ENCODE data around the gene TMEM185B. TPM values are rescaled to one million over a fixed set of nuclear protein-coding genes. Genes with fewer than 3 reads are reported as not detected.
A peak's percentile ranks its signal among the peaks of the same experiment; 100 is the strongest.

Gene TMEM185B
- total and polyA plus RNA-seq, 8 donors: 1.5 to 47.8 (median 14.4) TPM

DNA sequence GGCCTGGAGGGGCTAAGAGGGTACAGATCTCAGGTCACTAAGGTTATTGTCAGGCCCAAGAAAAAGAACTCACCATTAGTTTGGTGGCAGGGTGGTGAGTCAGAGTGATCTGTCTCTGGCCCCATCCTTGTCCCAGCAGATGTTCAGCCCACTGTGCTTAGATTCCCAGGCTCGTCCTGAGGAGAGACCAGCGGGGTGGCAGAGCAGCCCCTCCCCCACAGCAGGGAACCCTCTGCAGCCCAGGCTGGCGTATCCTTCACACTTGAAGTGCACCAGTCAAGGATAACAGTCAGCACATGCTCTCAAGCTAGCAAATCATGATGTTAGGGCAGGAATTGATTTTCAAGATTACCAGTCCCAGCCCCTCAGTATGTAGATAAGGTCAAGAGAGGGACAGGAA lies 43.1 kb downstream of the TMEM185B start:
- intact Hi-C loops (cut with DNase I; ENCODE audit: low total_unique reads): no loop called here
- H3K27ac ChIP-seq: no peak overlapping the region
- H3K27me3 ChIP-seq: no peaks in the 10 kb centered on the region
- no peaks in the 10 kb centered on the region for H3K9me3 ChIP-seq
- no peaks in the 10 kb centered on the region for H3K4me1 ChIP-seq
- no peak for DNase-seq
- WGBS, 5 donors: 88 to 95% (median 93%) methylated on average over 3 of the region's 3 CpGs
- no peak overlapping the region for H3K4me3 ChIP-seq
- TF ChIP-seq POLR2A (IDR thresholded peaks at IDR 0.05) (no peak), EP300 (IDR thresholded peaks at IDR 0.05) (no peak), POLR2AphosphoS5 (IDR thresholded peaks at IDR 0.05) (no peak)
- peaks cover 0 to 25% (median 18%) of the 10 kb centered on the region in 4 donors for H3K36me3 ChIP-seq

DNA sequence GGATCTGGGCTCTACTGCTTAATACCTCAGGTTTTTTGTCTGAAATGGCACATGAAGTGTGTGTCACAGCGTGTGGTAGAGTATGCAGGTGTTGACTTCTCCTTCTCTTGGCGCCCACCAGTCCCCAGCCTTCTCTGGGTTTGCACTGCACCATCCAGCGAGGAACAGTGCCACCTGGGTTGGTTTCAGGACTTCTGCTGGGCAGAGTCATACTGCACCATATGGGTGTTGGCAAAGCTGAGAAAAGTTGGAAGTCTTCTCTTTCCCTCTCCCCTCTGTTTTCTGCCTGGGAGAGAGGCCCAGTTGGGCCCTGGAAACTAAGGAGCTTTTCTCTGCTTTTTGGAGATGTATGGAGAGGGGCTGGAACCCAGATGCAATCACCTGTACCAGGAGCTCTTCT lies 43.8 kb downstream of the TMEM185B start:
- H3K4me3 ChIP-seq: no peak overlapping the region
- no peaks in the 10 kb centered on the region for H3K9me3 ChIP-seq
- WGBS, 5 donors: 95 to 98% (median 97%) methylated on average over 3 of the region's 3 CpGs
- TF ChIP-seq POLR2A (IDR thresholded peaks at IDR 0.05) (no peak), EP300 (IDR thresholded peaks at IDR 0.05) (no peak), POLR2AphosphoS5 (IDR thresholded peaks at IDR 0.05) (no peak)
- TF ChIP-seq, protein P1, sequence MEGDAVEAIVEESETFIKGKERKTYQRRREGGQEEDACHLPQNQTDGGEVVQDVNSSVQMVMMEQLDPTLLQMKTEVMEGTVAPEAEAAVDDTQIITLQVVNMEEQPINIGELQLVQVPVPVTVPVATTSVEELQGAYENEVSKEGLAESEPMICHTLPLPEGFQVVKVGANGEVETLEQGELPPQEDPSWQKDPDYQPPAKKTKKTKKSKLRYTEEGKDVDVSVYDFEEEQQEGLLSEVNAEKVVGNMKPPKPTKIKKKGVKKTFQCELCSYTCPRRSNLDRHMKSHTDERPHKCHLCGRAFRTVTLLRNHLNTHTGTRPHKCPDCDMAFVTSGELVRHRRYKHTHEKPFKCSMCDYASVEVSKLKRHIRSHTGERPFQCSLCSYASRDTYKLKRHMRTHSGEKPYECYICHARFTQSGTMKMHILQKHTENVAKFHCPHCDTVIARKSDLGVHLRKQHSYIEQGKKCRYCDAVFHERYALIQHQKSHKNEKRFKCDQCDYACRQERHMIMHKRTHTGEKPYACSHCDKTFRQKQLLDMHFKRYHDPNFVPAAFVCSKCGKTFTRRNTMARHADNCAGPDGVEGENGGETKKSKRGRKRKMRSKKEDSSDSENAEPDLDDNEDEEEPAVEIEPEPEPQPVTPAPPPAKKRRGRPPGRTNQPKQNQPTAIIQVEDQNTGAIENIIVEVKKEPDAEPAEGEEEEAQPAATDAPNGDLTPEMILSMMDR (IDR thresholded peaks at IDR 0.05): no peak
- H3K36me3 ChIP-seq: peaks cover 0 to 25% (median 18%) of the 10 kb centered on the region in 4 donors
- no peak overlapping the region for H3K27ac ChIP-seq
- H3K4me1 ChIP-seq: peaks cover 0 to 5% (median 2%) of the 10 kb centered on the region in 4 donors
- no peak for DNase-seq
- no peaks in the 10 kb centered on the region for H3K27me3 ChIP-seq
- intact Hi-C loops (cut with DNase I; ENCODE audit: low total_unique reads): no loop called here

DNA sequence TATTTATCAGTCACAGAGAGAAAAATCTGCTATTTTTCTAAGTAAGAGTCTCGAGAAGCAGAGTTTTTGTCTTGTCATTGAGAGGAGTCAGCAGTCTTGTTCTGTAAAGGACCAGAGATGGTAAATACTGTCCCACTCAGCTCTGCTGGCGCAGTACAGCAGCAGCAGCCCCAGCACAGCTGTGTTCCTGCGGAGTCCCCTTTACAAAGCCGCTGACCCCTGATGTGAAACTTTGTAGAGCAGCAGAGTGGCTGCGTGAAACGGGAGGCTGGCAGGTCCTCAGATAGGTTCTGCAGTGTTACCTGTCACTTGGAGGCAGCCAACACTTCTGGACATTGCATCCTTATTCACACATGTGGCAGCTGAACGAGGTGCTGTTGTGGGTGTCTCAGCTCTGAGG lies 45.2 kb downstream of the TMEM185B start:
- H3K9me3 ChIP-seq: no peaks in the 10 kb centered on the region
- H3K4me3 ChIP-seq: no peak overlapping the region
- peaks cover 0 to 5% (median 2%) of the 10 kb centered on the region in 4 donors for H3K4me1 ChIP-seq
- intact Hi-C loops (cut with DNase I; ENCODE audit: low total_unique reads): no loop called here
- H3K27me3 ChIP-seq: no peaks in the 10 kb centered on the region
- H3K36me3 ChIP-seq: peaks cover 0 to 25% (median 18%) of the 10 kb centered on the region in 4 donors
- no peak for TF ChIP-seq POLR2A (IDR thresholded peaks at IDR 0.05)
- no peak for TF ChIP-seq POLR2AphosphoS5 (IDR thresholded peaks at IDR 0.05)
- no peak for TF ChIP-seq EP300 (IDR thresholded peaks at IDR 0.05)
- TF ChIP-seq, protein P1 (IDR thresholded peaks at IDR 0.05): no peak
- no peak for DNase-seq
- H3K27ac ChIP-seq: peak overlapping the region in 1 of 5 donors; percentile 59
- 76 to 93% (median 92%) methylated on average over 6 to 7 of the region's 7 CpGs for WGBS, 5 donors

DNA sequence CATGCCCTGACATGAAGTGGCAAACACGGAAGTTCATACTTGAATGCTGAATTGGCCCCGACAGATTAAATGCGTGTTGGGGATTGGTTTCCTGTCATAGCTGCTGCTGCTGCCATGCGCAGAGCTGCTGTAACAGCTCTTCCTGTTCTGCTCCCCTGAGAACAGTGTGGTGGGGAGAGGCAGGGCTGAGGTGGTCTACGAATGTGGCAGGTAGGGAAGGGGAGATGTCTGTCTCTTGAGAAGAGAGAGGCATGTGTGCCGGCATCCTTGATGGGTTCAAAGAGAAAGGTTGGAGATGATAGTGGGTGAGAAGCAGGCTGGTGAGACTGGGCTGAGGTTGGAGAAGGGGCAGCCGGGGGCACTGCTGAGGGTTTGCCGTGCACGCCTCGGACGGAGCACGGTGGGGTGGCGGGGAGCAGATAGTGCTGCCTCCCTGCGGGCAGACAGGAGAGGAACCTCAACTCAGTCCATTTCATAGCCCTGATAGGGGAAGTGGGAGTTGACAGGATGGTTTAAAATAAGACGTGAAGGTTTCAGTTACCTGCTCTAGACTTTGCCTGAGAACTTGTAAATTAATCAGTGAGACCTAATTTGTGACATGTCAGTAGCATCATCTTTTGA lies 46.1 kb downstream of the TMEM185B start:
- intact Hi-C loops (cut with DNase I; ENCODE audit: low total_unique reads): no loop called here
- peak overlapping the region; percentile 37 to 66 (median 59) for H3K27ac ChIP-seq
- peak; percentile 47 to 69 for DNase-seq

More for the DNA sequence above, 46.1 kb downstream of the TMEM185B start:
- TF ChIP-seq EP300 (IDR thresholded peaks at IDR 0.05) (no peak), POLR2A (IDR thresholded peaks at IDR 0.05) (no peak), POLR2AphosphoS5 (IDR thresholded peaks at IDR 0.05) (peak in 1 of 3 donors; percentile 34)
- TF ChIP-seq, protein P1 (IDR thresholded peaks at IDR 0.05): peak in 1 of 7 experiments; percentile 7
- Histone ChIP-seq H3K36me3 (peaks cover 0 to 25% (median 18%) of the 10 kb centered on the region in 4 donors), H3K4me3 (peak overlapping the region in 3 of 4 donors; percentile 7 to 32 (median 28)), H3K4me1 (peaks cover 0 to 5% (median 2%) of the 10 kb centered on the region in 4 donors), H3K9me3 (no peaks in the 10 kb centered on the region), H3K27me3 (no peaks in the 10 kb centered on the region)
- 47 to 71% (median 66%) methylated on average over 15 of the region's 15 CpGs for WGBS, 5 donors
